Mesothelial cell of epicardium (in vitro differentiated cells): ENCODE measurements around the gene PPP1R2B. TPM values are rescaled to one million over a fixed set of nuclear protein-coding genes. Genes with fewer than 3 reads are reported as not detected.
"Not testable (repeated sequence)": the region's sequence is repeated elsewhere in the genome, so short reads cannot be mapped to it uniquely, and the experiment has no call there.

Source experiments
- DNase-seq, 2 experiments: peaks; one replicate each; pipeline ENCODE4 v3.0.0; 2021; ENCODE audit warnings: low spot score in 2 of 2; ENCODE audit not compliant: unreplicated experiment in 2 of 2
- H3K27ac Mint-ChIP-seq: 2 replicates; pipeline ENCODE4 v1.8.0; 2021; ENCODE audit warnings: mixed read lengths
- H3K27me3 Mint-ChIP-seq: 2 replicates; pipeline ENCODE4 v1.8.0; 2021; ENCODE audit warnings: low read depth, mixed read lengths
- H3K36me3 Mint-ChIP-seq: 2 replicates; pipeline ENCODE4 v1.8.0; 2021; ENCODE audit warnings: mixed read lengths
- H3K4me1 Mint-ChIP-seq: 2 replicates; pipeline ENCODE4 v1.8.0; 2021; ENCODE audit warnings: mixed read lengths
- H3K4me3 Mint-ChIP-seq: 2 replicates; pipeline ENCODE4 v1.8.0; 2021; ENCODE audit warnings: mild to moderate bottlenecking, moderate library complexity, mixed read lengths
- H3K9me3 Mint-ChIP-seq: 2 replicates; pipeline ENCODE4 v1.8.0; 2021; ENCODE audit warnings: mixed read lengths
- total RNA-seq: library from RNA; stranded (reverse); gene quantifications from 3 replicates; pipeline ENCODE4 v1.2.1, GENCODE V29; 2021
- TF ChIP-seq, protein P1 (sequence below): fragments of 200-600 bp; sonication (generic); IDR thresholded peaks from one replicate; pipeline ENCODE4 v1.5.0; 2021; ENCODE audit warnings: antibody characterized with exemption; ENCODE audit not compliant: unreplicated experiment

PPP1R2B gene
- total RNA-seq, 1 donor from 2014 or later: not detected

DNA sequence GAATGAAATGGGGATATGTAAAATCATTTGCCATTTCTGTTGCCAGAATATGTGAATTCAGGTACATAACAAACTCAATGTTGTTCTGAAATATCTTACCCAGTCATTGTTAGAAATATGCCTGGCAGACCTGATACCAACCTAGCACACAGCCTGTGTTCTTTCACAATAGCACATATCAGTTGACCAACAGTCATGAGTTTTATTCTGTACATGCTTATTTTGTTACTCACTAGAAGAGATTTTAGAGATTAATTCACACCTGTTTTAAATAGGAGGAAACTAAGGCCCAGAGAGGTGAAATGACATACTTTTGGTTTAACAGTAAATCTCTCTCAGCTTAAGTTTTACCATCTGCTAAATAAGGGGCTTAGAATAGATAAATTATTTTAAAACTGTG, 8.4 kb upstream of the PPP1R2B start:
- Mint-ChIP-seq H3K4me3 (no peak overlapping the region), H3K36me3 (no peaks in the 10 kb centered on the region), H3K27me3 (no peaks in the 10 kb centered on the region), H3K4me1 (no peaks in the 10 kb centered on the region), H3K9me3 (no peaks in the 10 kb centered on the region), H3K27ac (no peak overlapping the region)
- DNase-seq: no peak
- TF ChIP-seq, protein P1, sequence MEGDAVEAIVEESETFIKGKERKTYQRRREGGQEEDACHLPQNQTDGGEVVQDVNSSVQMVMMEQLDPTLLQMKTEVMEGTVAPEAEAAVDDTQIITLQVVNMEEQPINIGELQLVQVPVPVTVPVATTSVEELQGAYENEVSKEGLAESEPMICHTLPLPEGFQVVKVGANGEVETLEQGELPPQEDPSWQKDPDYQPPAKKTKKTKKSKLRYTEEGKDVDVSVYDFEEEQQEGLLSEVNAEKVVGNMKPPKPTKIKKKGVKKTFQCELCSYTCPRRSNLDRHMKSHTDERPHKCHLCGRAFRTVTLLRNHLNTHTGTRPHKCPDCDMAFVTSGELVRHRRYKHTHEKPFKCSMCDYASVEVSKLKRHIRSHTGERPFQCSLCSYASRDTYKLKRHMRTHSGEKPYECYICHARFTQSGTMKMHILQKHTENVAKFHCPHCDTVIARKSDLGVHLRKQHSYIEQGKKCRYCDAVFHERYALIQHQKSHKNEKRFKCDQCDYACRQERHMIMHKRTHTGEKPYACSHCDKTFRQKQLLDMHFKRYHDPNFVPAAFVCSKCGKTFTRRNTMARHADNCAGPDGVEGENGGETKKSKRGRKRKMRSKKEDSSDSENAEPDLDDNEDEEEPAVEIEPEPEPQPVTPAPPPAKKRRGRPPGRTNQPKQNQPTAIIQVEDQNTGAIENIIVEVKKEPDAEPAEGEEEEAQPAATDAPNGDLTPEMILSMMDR: no peak

DNA sequence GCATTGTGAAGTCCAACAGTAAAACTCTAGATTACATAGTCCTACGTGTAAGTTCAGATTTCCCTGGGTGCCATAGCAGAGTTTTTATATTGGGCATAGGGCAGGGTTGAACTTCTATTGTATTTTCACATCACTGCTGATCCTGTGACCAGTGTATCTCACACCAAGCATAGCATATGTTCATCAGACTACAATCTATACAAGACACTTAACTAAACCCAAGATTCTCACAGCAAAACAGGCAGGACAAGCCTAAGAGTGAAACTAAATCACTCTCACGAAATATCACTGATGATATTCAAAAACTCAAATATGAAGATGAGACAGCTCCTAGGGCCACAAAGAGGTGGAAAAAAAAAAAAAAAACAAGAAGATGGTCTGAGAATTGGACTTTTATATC, 3.2 kb upstream of the PPP1R2B start:
- H3K4me3 Mint-ChIP-seq: no peak overlapping the region
- TF ChIP-seq, protein P1: no peak
- DNase-seq: no peak
- no peaks in the 10 kb centered on the region for H3K4me1 Mint-ChIP-seq
- no peaks in the 10 kb centered on the region for H3K36me3 Mint-ChIP-seq
- peaks cover 5% of the 10 kb centered on the region for H3K27me3 Mint-ChIP-seq
- no peak overlapping the region for H3K27ac Mint-ChIP-seq
- peaks cover 7% of the 10 kb centered on the region for H3K9me3 Mint-ChIP-seq

DNA sequence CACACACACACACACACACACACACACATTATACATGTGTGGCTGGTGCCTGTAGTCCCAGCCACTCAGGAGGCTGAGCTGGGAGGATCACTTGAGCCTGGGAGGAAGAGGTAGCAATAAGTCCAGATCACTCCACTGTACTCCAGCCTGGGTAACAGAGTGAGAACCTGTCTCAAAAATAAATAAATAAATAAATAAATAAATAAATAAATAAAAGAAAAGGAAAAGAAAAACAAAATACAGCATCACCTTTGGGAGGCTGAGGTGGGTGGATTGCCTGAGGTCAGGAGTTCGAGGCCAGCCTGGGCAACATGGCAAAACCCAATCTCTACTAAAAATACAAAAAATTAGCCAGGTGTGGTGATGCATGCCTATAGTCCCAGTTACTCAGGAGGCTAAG, 1.6 kb upstream of the PPP1R2B start:
- not testable (repeated sequence) for DNase-seq, H3K4me1 Mint-ChIP-seq, H3K4me3 Mint-ChIP-seq, H3K27ac Mint-ChIP-seq, H3K27me3 Mint-ChIP-seq, H3K36me3 Mint-ChIP-seq
- peaks cover 13% of the 10 kb centered on the region for H3K9me3 Mint-ChIP-seq

DNA sequence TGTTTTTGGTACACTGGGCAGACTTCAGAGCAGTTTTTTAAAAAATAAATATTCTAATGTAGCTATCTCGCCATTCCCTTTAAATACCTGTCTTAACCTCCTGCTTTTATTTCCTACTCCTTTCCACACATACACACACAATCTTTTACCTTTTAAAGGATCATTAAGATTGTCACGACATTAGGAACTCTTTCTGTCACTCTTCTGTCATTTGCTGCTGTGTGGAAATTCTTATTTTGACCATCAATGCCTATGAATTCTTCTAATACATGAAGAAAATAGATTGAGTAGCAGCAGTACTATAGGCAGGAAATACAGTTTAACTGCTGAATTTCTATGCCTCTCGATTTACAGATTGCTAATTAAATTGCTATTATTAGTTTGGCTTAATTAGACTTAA, 1.8 kb downstream of the PPP1R2B start:
- Mint-ChIP-seq H3K4me3 (no peak overlapping the region), H3K27ac (no peak overlapping the region), H3K27me3 (peaks cover 5% of the 10 kb centered on the region), H3K36me3 (no peaks in the 10 kb centered on the region), H3K4me1 (no peaks in the 10 kb centered on the region), H3K9me3 (peaks cover 36% of the 10 kb centered on the region)
- no peak for DNase-seq
- TF ChIP-seq, protein P1: no peak

DNA sequence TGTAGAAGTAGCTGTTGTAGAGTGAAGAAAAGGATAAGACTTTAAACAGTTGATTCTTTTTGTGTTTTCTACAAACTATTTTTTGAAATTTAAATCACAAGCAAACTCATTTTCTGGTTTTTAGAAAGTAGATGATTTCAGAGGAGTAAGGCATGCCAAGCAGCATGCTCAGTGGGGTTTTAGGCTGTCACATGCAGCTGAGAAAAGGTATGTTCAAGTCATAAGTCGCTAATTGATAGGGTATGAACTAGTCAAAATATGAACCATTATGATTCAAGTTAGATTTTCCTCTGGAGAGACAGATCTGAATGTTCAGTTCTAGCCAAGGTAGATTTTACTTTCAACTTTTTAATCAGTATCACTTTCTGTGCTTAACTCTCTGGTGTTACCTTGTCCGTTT, 3.0 kb downstream of the PPP1R2B start:
- DNase-seq, H3K36me3 Mint-ChIP-seq, H3K4me1 Mint-ChIP-seq, H3K27ac Mint-ChIP-seq, H3K4me3 Mint-ChIP-seq, H3K27me3 Mint-ChIP-seq: not testable (repeated sequence)
- H3K9me3 Mint-ChIP-seq: peaks cover 36% of the 10 kb centered on the region

DNA sequence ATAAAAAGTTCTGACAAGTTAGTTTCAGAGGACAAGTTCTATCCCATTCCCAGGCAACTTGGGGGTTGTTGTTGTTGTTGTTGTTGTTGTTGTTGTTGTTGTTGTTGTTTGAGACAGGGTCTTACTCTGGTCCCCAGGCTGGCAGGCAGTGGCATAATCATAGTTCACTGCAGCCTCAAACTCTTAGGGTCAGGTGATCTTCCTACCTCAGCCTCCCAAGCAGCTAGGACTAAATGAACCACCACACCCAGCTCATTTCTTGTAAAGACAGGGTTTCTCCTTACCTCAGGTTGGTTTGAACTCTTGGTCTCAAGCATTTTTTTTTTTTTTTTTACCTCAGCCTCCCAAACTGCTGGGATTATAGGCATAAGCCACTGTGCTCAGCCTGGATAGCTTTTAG, 15.3 kb downstream of the PPP1R2B start:
- Mint-ChIP-seq H3K4me3 (no peak overlapping the region), H3K4me1 (peaks cover 2% of the 10 kb centered on the region), H3K9me3 (no peaks in the 10 kb centered on the region), H3K27me3 (no peaks in the 10 kb centered on the region), H3K27ac (no peak overlapping the region), H3K36me3 (no peaks in the 10 kb centered on the region)
- DNase-seq: no peak
- TF ChIP-seq, protein P1: no peak

DNA sequence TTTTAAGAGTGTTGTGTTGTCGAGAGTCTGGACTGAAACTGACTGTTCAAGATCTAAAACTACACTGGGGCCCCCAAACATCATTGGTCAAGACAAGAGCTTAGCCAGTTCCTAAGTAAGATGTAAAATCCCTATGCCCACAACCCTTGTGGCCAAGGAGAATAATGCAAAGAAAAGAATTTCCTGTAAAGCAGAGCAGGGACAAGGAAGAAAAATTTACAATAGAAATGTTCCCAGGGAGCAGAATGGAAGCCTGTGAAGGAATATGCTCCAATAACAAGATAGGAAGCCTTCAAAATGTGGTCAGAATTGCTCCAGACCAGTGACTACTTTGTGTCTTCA, 20.4 kb downstream of the PPP1R2B start:
- Mint-ChIP-seq H3K4me1 (peaks cover 2% of the 10 kb centered on the region), H3K27me3 (no peaks in the 10 kb centered on the region), H3K4me3 (no peak overlapping the region), H3K27ac (no peak overlapping the region), H3K36me3 (no peaks in the 10 kb centered on the region), H3K9me3 (peaks cover 11% of the 10 kb centered on the region)
- TF ChIP-seq, protein P1: no peak
- no peak for DNase-seq
